Omental fat pad (tissue), 4 donors: ENCODE measurements around the gene ALPP. TPM values are rescaled to one million over a fixed set of nuclear protein-coding genes. Genes with fewer than 3 reads are reported as not detected.

Experiments used
- ATAC-seq: fragments of 150-250 bp; one replicate; pipeline ENCODE4 v1.9.1; 2016; ENCODE audit warnings: mild to moderate bottlenecking, moderate library complexity; ENCODE audit not compliant: low FRiP score
- DNase-seq: peaks from one replicate; pipeline ENCODE4 v3.0.0-alpha.2; 2019; ENCODE audit warnings: low spot score
- CTCF ChIP-seq, 3 donors: fragments of 450-650 bp; IDR thresholded peaks; one replicate each; pipeline ENCODE4 v1.5.1; 2016 to 2017; ENCODE audit warnings: antibody characterized with exemption in 3 of 3, mild to moderate bottlenecking in 3 of 3, moderate library complexity in 2 of 3
- total RNA-seq, 4 donors: library from RNA; depleted of rRNA; stranded (reverse); fragments of >200 nt; gene quantifications; one replicate each; pipeline ENCODE4 v1.1.0, GENCODE V29; 2016

Gene ALPP
- total RNA-seq, 4 donors from 2014 or later = not detected

- ATAC-seq = no peak
- no peak for TF ChIP-seq CTCF (IDR thresholded peaks at IDR 0.05)
- no peak for DNase-seq
These were observed 34.4 kb downstream of the ALPP start for GRCh38 chr2:232412986-232413385.

- ATAC-seq (no peak), DNase-seq (no peak)
- TF ChIP-seq CTCF (IDR thresholded peaks at IDR 0.05) = no peak
These were observed 36.7 kb downstream of the ALPP start for GRCh38 chr2:232415138-232415690.

- DNase-seq (no peak), ATAC-seq (no peak)
- TF ChIP-seq CTCF (IDR thresholded peaks at IDR 0.05) = no peak
These were observed 37.4 kb downstream of the ALPP start for GRCh38 chr2:232415736-232416520.

GRCh38 chr2:232416521-232417470 is 38.2 kb downstream of the ALPP start:
- ATAC-seq (no peak), DNase-seq (no peak)
- no peak for TF ChIP-seq CTCF (IDR thresholded peaks at IDR 0.05)

GRCh38 chr2:232417489-232417888 is 38.9 kb downstream of the ALPP start:
- DNase-seq = no peak
- TF ChIP-seq CTCF (IDR thresholded peaks at IDR 0.05) = no peak
- no peak for ATAC-seq

GRCh38 chr2:232418056-232418455 is 39.5 kb downstream of the ALPP start:
- no peak for TF ChIP-seq CTCF (IDR thresholded peaks at IDR 0.05)
- DNase-seq = no peak
- ATAC-seq = no peak
